Activated CD4-positive, alpha-beta T cell treated with anti-CD3 and anti-CD28 coated beads for 4 hours (primary cell): ENCODE results near the gene UMPS.
A peak's percentile ranks its signal among the peaks of the same experiment; 100 is the strongest.
"Not testable (repeated sequence)": the region's sequence is repeated elsewhere in the genome, so short reads cannot be mapped to it uniquely, and the experiment has no call there.

Experiments used
- DNase-seq, 2 donors: peaks; one replicate each; pipeline ENCODE4 v3.0.0-alpha.2; 2020

The UMPS gene

DNA sequence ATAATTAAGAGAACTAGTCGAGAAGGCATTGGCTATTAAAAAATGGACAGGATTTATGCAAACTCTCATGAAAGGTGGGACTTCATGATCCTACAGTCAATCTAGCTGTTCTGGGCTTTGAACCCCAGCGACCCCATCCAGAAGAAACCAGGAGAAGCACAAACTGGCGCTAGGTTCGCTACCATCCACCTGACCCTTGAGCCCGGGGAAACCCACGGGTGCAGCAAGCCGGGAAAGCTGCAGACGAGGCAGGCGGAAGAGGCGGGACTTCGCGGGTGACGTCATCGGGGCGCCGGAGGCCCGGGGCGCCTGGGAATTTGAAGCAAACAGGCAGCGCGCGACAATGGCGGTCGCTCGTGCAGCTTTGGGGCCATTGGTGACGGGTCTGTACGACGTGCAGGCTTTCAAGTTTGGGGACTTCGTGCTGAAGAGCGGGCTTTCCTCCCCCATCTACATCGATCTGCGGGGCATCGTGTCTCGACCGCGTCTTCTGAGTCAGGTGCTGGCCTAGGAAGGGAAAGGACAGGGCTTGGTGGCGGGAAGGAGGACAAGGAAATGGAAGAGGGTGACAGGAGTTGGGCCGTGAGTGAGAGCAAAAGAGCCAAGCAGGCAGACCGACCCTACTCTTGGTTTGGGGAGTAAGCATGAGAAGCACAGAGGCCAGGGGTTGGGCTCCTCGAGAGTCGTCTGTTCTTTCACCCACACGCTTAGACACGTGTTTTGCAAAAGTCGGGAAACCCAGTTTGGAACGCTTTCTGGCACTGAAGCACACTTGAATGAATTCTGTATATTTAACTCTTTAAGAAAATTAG is at the start of gene UMPS:
UMPS (plus strand) TSS at position 324 of the 812 bp plus-strand sequence; CDS start at position 344, 20 bp downstream.
- peak; percentile 88 to 93 for DNase-seq

GRCh38 chr3:124680521-124680920 is 49.7 kb upstream of the UMPS start:
- no peak for DNase-seq

GRCh38 chr3:124682263-124682662 is 48.0 kb upstream of the UMPS start:
- no peak for DNase-seq

DNA sequence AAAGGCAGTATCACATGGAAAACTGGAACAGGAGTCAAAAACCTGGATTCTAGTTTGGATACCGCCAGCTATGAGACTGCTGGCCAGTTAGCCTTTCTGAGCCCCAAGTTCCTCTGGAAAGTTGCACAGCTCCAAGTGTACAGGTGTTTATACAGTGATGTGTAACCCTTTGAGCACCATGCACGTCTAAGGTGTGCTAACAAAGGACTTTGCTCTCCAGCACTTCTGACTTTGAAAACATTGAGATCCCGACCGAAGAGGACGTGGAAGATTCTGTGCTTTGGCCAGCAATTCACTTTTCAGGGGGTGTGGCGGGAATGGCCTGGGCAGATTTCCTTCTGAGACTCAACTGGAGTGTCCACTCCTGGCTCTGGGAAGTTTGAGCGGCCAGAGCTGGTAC is 45.8 kb upstream of the UMPS start:
- DNase-seq, result no peak

- no peak for DNase-seq
Observed at GRCh38 chr3:124685067-124685466, 45.2 kb upstream of the UMPS start.

- no peak for DNase-seq
Observed at GRCh38 chr3:124685481-124685880, 44.8 kb upstream of the UMPS start.

DNA sequence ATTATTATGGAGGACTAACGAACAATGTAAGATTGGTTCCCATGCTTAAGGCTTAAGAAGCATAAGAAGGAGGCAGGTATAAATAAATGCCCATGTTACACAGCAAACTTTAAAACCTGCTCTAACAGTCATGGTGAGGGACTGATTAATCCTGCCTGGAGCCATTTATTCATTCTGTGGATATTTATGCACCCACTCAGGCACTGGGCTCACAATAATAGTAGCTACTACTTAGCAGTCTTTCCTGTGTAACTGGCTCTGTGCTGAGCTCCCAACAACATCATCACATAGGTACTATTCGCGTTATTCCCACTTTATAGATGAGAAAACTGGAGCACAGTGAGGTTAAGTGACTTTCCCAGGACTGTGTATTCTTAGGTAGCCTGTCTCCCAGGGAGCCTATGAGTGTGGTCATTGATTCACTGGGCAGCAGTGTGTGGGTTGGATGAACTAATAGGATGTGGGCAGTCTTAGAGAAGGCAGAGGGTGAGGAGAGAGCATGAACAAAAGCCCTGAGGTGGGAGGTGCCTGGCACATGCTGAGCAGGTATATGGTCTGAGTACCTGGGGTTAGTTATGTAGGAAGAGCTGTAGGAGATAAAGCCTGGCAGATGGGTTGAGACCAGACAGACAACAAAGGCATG is 44.1 kb upstream of the UMPS start:
- no peak for DNase-seq

- DNase-seq, result peak; percentile 50 to 71
Observed at GRCh38 chr3:124688581-124689454, 41.4 kb upstream of the UMPS start.

DNA sequence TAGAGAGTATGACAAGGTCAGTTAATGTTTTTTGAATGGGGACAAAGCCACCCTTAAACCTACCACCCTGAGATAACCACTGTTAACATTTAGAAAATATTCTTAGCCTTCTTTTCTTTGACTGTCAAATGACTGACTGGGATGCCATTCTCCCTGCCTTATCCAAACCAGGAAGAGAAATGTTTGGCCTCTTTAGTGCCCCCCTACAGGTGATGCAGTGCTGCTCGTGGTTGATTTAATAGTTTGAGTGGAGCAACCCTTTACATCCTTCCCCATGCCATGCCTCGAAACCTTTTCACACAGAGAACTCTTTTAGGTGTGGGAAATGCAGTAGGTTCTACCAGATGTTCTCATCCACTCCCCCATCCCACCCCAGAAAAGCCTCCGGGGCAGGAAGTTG is 38.7 kb upstream of the UMPS start:
- no peak for DNase-seq

- DNase-seq, result no peak
Observed at GRCh38 chr3:124694486-124694885, 35.8 kb upstream of the UMPS start.

DNA sequence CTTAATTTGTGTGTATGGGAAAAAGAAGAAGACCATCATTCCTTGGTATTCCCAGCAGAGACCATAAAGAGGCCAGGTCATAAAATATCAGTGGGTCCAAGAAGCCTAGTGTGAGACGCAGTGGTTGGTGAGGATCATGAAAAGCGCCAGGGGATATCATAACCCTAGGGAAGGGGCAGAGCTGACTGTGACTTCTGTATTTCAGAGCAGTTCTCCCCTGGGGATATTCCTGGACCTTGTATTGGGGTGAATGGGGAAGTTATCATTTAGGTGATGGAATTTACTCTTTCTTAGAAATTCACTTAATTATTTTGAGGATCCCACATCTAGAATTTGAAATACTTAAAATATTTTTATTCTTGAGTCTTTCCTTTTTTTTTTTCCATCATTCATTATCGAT is 34.9 kb upstream of the UMPS start:
- DNase-seq, result no peak

- no peak for DNase-seq
Observed at GRCh38 chr3:124696006-124696405, 34.2 kb upstream of the UMPS start.

GRCh38 chr3:124697302-124697701 is 33.0 kb upstream of the UMPS start:
- DNase-seq, result no peak

DNA sequence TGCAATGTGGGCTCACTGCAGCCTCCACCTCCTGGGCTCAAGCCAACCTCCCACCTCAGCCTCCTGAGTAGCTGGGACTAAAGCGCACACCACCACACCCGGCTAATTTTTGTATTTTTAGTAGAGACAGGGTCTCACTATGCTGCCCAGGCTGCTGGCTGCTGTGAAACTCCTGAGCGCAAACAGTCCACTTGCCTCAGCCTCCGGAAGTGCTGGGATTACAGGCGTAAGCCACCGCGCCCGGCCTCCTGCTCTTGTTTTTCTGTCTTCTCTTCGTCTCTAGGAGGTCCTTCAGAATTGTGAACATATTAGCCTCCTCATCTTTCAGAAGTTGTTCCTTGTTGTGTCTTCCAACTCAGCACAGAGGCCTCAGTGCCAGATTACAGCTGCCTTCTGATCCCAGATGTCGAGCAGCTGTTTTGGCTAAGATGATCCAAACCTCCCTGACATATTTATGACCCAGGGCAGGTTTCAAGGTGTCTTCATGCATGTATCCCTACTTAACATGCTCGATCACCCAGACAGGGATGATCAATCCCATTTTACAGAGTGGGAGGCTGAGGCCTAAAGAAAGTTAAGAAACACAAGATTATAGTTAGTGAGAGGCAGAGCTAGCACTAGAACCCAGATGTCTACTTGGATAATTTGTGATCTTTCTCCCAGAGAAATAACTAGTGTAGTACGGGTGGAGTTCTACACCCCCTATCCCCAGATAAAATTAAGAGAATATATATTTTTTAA is 32.1 kb upstream of the UMPS start:
- DNase-seq, result no peak

- DNase-seq, result no peak
Observed at GRCh38 chr3:124699051-124699450, 31.2 kb upstream of the UMPS start.

GRCh38 chr3:124699686-124700396 is 30.4 kb upstream of the UMPS start:
- DNase-seq, result no peak

- DNase-seq, result no peak
Observed at GRCh38 chr3:124700880-124701684, 29.2 kb upstream of the UMPS start.

- DNase-seq, result no peak
Observed at GRCh38 chr3:124701687-124702086, 28.6 kb upstream of the UMPS start.

GRCh38 chr3:124702950-124703349 is 27.3 kb upstream of the UMPS start:
- DNase-seq, result no peak

DNA sequence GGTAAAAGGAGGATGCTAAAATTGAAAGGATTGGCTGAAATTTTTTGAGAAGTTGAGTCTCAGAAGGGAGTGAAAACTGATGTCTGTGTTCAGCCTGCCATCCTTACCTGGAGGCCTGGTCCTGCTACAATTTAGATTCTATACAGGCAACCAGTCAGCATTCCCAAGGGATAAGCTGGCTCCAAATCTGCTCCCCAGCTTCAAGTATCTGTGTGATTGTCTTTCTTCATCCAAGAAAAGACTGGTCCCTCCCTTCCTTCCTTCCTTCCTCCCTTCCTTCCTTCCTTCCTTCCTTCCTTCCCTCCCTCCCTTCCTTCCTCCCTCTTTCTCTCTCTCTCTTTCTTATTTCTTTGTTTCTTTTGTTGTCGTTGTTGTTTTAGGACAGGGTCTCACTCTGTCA is 24.7 kb upstream of the UMPS start:
- no peak for DNase-seq

GRCh38 chr3:124707223-124707622 is 23.0 kb upstream of the UMPS start:
- not testable (repeated sequence) for DNase-seq
